Measurements from ENCODE around the gene PRSS21. TPM values are rescaled to one million over a fixed set of nuclear protein-coding genes. Genes with fewer than 3 reads are reported as not detected.

Gene PRSS21
- total and polyA plus RNA-seq, 4 experiments from 2014 or later = 0.96 to 11.5 (median 4.4) TPM

DNA sequence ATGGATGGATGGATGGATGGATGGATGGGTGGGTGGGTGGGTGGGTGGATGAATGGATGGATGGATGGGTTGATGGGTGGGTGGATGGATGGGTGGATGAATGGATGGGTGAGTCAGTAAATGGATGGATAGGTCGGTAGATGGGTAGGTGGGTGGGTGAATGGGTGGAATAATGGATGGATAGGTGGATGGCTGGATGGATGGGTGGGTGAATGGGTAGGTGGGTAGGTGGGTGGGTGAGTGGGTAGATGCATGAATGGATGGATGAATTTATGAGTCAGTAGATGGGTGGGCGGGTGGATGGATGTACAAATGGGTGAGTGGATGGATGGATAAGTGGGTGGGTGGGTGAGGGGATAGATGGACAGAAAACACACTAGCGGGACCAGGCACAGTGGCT lies 17.9 kb downstream of the PRSS21 start:
- Mint-ChIP-seq H3K27me3 (peaks cover 4 to 16% of the 10 kb centered on the region in 2 donors), H3K27ac (peak overlapping the region in 1 of 7 donors; percentile 54), H3K4me3 (no peak overlapping the region), H3K36me3 (no peaks in the 10 kb centered on the region), H3K4me1 (peaks cover 4 to 26% (median 15%) of the 10 kb centered on the region in 4 donors), H3K9me3 (no peaks in the 10 kb centered on the region)
- no peaks in the 10 kb centered on the region for H3K27me3 ChIP-seq (ENCODE audit: insufficient read depth, low read length)
- ChIA-PET CTCF (ENCODE audit: partially characterized antibody) (no interaction called here), POLR2A (ENCODE audit: partially characterized antibody) (no interaction called here)
- H3K36me3 ChIP-seq (ENCODE audit: insufficient read depth, low read length) = no peaks in the 10 kb centered on the region
- H3K4me3 ChIP-seq (ENCODE audit: low read length in 2 of 2) = no peak overlapping the region
- peaks cover 6% of the 10 kb centered on the region for H3K4me1 ChIP-seq (ENCODE audit: insufficient read depth, low read length)
- no peak for DNase-seq
- H3K9me3 ChIP-seq (ENCODE audit: control insufficient read depth in 1 of 2, low read length in 2 of 2) = no peaks in the 10 kb centered on the region
- intact Hi-C loops (cut with micrococcal nuclease) = no loop called here
- no peak overlapping the region for H3K27ac ChIP-seq (ENCODE audit: low read depth, low read length)

DNA sequence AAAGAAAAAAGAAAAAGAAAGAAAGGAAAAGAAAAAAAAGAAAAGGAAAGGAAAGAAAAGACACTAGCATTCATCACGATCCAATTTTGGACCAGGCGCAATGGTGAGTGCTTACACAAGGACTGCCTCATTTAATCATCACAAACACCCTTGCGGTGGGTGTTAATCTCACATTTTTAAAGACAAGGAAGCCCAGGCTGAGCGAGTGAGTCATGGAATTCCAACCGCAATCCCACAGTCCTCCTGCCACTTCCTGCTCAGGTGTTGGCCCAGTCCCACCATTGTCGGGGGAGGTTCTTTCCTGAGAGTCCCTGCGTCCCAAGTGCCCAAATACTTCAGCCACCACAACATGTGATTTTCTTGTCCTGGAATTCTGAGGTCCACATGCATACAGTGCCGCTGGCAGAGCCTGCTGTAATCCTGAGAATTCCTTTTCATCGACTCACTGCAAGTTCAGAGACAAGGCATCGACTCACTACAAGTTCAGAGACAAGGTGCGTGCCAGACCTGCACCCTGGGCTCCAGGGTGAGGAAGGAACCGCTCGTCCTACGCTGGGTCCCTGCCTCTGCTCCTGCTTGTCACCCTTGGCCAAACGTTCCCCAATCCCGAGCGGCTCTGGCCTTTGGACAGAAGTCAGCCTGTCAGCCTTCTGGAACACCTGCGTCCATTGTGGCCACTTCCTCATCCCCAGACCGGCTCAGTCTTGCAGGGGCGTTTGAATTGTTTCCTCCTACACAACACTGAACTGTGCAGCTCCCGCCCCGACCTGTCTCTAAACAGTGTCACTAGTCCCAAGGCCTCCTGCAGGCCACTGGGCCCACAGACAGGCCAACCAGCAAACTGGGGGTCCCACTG lies 18.8 kb downstream of the PRSS21 start:
- intact Hi-C loops (cut with micrococcal nuclease) = no loop called here
- no peak overlapping the region for H3K27ac ChIP-seq (ENCODE audit: low read depth, low read length)
- POLR2A ChIA-PET (ENCODE audit: partially characterized antibody) = interaction anchor here (1.4 kb wide), 1 partner anchor 32 kb away, joined by 3 read pairs; no protein-coding TSS in a partner anchor
- H3K9me3 ChIP-seq (ENCODE audit: control insufficient read depth in 1 of 2, low read length in 2 of 2) = no peaks in the 10 kb centered on the region
- H3K36me3 ChIP-seq (ENCODE audit: insufficient read depth, low read length) = no peaks in the 10 kb centered on the region
- Mint-ChIP-seq H3K9me3 (no peaks in the 10 kb centered on the region), H3K27ac (no peak overlapping the region), H3K27me3 (peaks cover 4 to 15% of the 10 kb centered on the region in 2 donors), H3K36me3 (no peaks in the 10 kb centered on the region), H3K4me1 (peaks cover 4 to 33% (median 18%) of the 10 kb centered on the region in 4 donors), H3K4me3 (no peak overlapping the region)
- H3K27me3 ChIP-seq (ENCODE audit: insufficient read depth, low read length) = no peaks in the 10 kb centered on the region
- CTCF ChIA-PET (ENCODE audit: partially characterized antibody) = interaction anchor here (1.2 kb wide), 1 partner anchor 33 kb away, joined by 3 read pairs; no protein-coding TSS in a partner anchor
- H3K4me3 ChIP-seq (ENCODE audit: low read length in 2 of 2) = no peak overlapping the region
- H3K4me1 ChIP-seq (ENCODE audit: insufficient read depth, low read length) = peaks cover 15% of the 10 kb centered on the region
- no peak for DNase-seq

- Mint-ChIP-seq H3K27me3 (peaks cover 0 to 11% of the 10 kb centered on the region in 2 donors), H3K36me3 (no peaks in the 10 kb centered on the region), H3K9me3 (no peaks in the 10 kb centered on the region), H3K4me1 (peaks cover 7 to 41% (median 23%) of the 10 kb centered on the region in 4 donors), H3K27ac (peak overlapping the region in 4 of 7 donors; percentile 24 to 75 (median 52)), H3K4me3 (no peak overlapping the region)
- no peak overlapping the region for H3K27ac ChIP-seq (ENCODE audit: low read depth, low read length)
- peaks cover 25% of the 10 kb centered on the region for H3K4me1 ChIP-seq (ENCODE audit: insufficient read depth, low read length)
- no peak overlapping the region for H3K4me3 ChIP-seq (ENCODE audit: low read length in 2 of 2)
- POLR2A ChIA-PET (ENCODE audit: partially characterized antibody) = interaction anchor here (1.4 kb wide), 1 partner anchor 31 kb away, joined by 3 read pairs; no protein-coding TSS in a partner anchor
- no peaks in the 10 kb centered on the region for H3K9me3 ChIP-seq (ENCODE audit: control insufficient read depth in 1 of 2, low read length in 2 of 2)
- no peaks in the 10 kb centered on the region for H3K27me3 ChIP-seq (ENCODE audit: insufficient read depth, low read length)
- CTCF ChIA-PET (ENCODE audit: partially characterized antibody) = interaction anchor here (1.2 kb wide), 1 partner anchor 32 kb away, joined by 3 read pairs; no protein-coding TSS in a partner anchor
- H3K36me3 ChIP-seq (ENCODE audit: insufficient read depth, low read length) = no peaks in the 10 kb centered on the region
- intact Hi-C loops (cut with micrococcal nuclease) = no loop called here
- DNase-seq = no peak
Measured at GRCh38 chr16:2836646-2837508, 19.8 kb downstream of the PRSS21 start.

DNA sequence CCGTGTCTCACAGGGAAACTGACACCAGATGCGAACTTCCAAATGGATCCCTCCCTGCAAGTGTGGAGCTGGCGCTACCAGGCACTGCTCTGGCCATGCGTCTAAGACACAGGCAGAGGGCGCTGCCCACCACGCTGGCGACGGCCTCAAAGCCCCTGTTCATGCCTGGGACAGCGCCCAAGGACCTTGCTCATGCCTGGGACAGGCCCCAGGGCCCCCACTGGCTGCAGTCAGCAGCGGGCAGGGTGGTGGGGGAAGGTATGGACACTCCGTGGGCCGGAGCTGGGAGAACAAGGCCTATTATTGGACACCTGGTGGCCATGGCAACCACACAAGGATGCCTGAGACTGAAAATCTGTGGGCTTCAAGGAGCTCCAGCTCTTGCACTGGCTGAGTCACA lies 21.9 kb downstream of the PRSS21 start:
- Mint-ChIP-seq H3K4me1 (peaks cover 16 to 58% (median 33%) of the 10 kb centered on the region in 4 donors), H3K4me3 (peak overlapping the region in 2 of 8 donors; percentile 18 to 26), H3K36me3 (no peaks in the 10 kb centered on the region), H3K27ac (peak overlapping the region in 5 of 7 donors; percentile 15 to 72 (median 64)), H3K9me3 (no peaks in the 10 kb centered on the region), H3K27me3 (peaks cover 0 to 7% of the 10 kb centered on the region in 2 donors)
- ChIA-PET POLR2A (ENCODE audit: partially characterized antibody) (interaction anchor here (3.5 kb wide), 1 partner anchor 29 kb away, joined by 14 read pairs; no protein-coding TSS in a partner anchor), CTCF (ENCODE audit: partially characterized antibody) (interaction anchor here (1.0 to 2.8 kb wide), 7 partner anchors 15 to 82 kb away, joined by 3 to 35 read pairs (median 4); no protein-coding TSS in a partner anchor)
- H3K9me3 ChIP-seq (ENCODE audit: control insufficient read depth in 1 of 2, low read length in 2 of 2) = no peaks in the 10 kb centered on the region
- DNase-seq = peak; percentile 39 to 64 (median 47)
- H3K27ac ChIP-seq (ENCODE audit: low read depth, low read length) = no peak overlapping the region
- H3K4me3 ChIP-seq (ENCODE audit: low read length in 2 of 2) = no peak overlapping the region
- H3K4me1 ChIP-seq (ENCODE audit: insufficient read depth, low read length) = peaks cover 35% of the 10 kb centered on the region
- H3K27me3 ChIP-seq (ENCODE audit: insufficient read depth, low read length) = no peaks in the 10 kb centered on the region
- intact Hi-C loops (cut with micrococcal nuclease) = loop anchor here (1.0 kb wide), 2 partner anchors 29 to 80 kb away; no protein-coding TSS in a partner anchor
- H3K36me3 ChIP-seq (ENCODE audit: insufficient read depth, low read length) = no peaks in the 10 kb centered on the region

- CTCF ChIA-PET (ENCODE audit: partially characterized antibody) = interaction anchor here (1.1 to 2.8 kb wide), 4 partner anchors 23 to 81 kb away, joined by 4 to 35 read pairs (median 7); no protein-coding TSS in a partner anchor
- Mint-ChIP-seq H3K4me1 (peaks cover 16 to 64% (median 35%) of the 10 kb centered on the region in 4 donors), H3K9me3 (no peaks in the 10 kb centered on the region), H3K36me3 (no peaks in the 10 kb centered on the region), H3K27me3 (peaks cover 0 to 7% of the 10 kb centered on the region in 2 donors), H3K4me3 (peak overlapping the region in 2 of 8 donors; percentile 15 to 23), H3K27ac (peak overlapping the region in 6 of 7 donors; percentile 25 to 77 (median 58))
- H3K27ac ChIP-seq (ENCODE audit: low read depth, low read length) = no peak overlapping the region
- H3K4me3 ChIP-seq (ENCODE audit: low read length in 2 of 2) = no peak overlapping the region
- no peak for DNase-seq
- H3K9me3 ChIP-seq (ENCODE audit: control insufficient read depth in 1 of 2, low read length in 2 of 2) = no peaks in the 10 kb centered on the region
- intact Hi-C loops (cut with micrococcal nuclease) = loop anchor here (1.0 kb wide), 2 partner anchors 28 to 79 kb away; no protein-coding TSS in a partner anchor
- peaks cover 35% of the 10 kb centered on the region for H3K4me1 ChIP-seq (ENCODE audit: insufficient read depth, low read length)
- H3K27me3 ChIP-seq (ENCODE audit: insufficient read depth, low read length) = no peaks in the 10 kb centered on the region
- POLR2A ChIA-PET (ENCODE audit: partially characterized antibody) = interaction anchor here (1.3 to 3.5 kb wide), 2 partner anchors 28 to 62 kb away, joined by 3 to 14 read pairs; no protein-coding TSS in a partner anchor
- H3K36me3 ChIP-seq (ENCODE audit: insufficient read depth, low read length) = no peaks in the 10 kb centered on the region
Measured at GRCh38 chr16:2839650-2840450, 22.8 kb downstream of the PRSS21 start.

DNA sequence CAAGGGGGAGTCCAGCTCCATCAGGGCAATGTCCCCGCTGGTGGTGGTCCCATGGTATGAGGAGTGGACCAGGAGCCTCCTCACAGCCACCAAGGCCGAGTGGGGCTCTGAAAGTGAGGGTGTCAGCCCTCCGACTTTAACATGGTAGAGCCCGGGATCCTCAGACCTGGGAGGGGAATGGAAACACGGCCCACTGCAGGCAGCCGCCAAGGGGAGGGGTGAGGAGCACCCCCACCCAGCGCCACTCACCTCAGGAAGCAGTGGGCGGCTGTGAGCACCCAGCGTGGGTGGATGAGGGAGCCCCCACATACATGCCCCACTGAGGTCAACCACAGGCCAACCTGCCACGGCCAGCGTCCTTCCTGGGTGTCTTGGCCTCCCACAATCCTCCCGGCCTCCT lies 23.9 kb downstream of the PRSS21 start:
- Mint-ChIP-seq H3K9me3 (no peaks in the 10 kb centered on the region), H3K27ac (peak overlapping the region in 2 of 7 donors; percentile 74 to 85), H3K4me3 (no peak overlapping the region), H3K36me3 (no peaks in the 10 kb centered on the region), H3K27me3 (peaks cover 0 to 7% of the 10 kb centered on the region in 2 donors), H3K4me1 (peaks cover 19 to 74% (median 36%) of the 10 kb centered on the region in 4 donors)
- CTCF ChIA-PET (ENCODE audit: partially characterized antibody) = no interaction called here
- DNase-seq = no peak
- intact Hi-C loops (cut with micrococcal nuclease) = no loop called here
- no peaks in the 10 kb centered on the region for H3K27me3 ChIP-seq (ENCODE audit: insufficient read depth, low read length)
- no peaks in the 10 kb centered on the region for H3K36me3 ChIP-seq (ENCODE audit: insufficient read depth, low read length)
- H3K9me3 ChIP-seq (ENCODE audit: control insufficient read depth in 1 of 2, low read length in 2 of 2) = no peaks in the 10 kb centered on the region
- H3K4me3 ChIP-seq (ENCODE audit: low read length in 2 of 2) = no peak overlapping the region
- POLR2A ChIA-PET (ENCODE audit: partially characterized antibody) = interaction anchor here (3.5 kb wide), 1 partner anchor 27 kb away, joined by 14 read pairs; no protein-coding TSS in a partner anchor
- H3K4me1 ChIP-seq (ENCODE audit: insufficient read depth, low read length) = peaks cover 35% of the 10 kb centered on the region
- H3K27ac ChIP-seq (ENCODE audit: low read depth, low read length) = no peak overlapping the region
